ENCODE measurements around the gene CD2.

The CD2 gene

GRCh38 chr1:116740296-116740695, 13.9 kb upstream of the CD2 start:
- TF ChIP-seq FOXP2 (optimal IDR thresholded peaks at IDR 0.05; ENCODE audit: borderline replicate concordance, extremely low read depth, extremely low read length, insufficient read depth), result no peak
- TF ChIP-seq POLR2AphosphoS5 (IDR thresholded peaks at IDR 0.05; ENCODE audit: low read depth, low read length), result no peak
- TF ChIP-seq TAF1 (IDR thresholded peaks at IDR 0.05; ENCODE audit: borderline replicate concordance, insufficient read depth, low read length), result no peak
- no peak for TF ChIP-seq SIN3A (IDR thresholded peaks at IDR 0.05; ENCODE audit: borderline replicate concordance, insufficient read depth, low read length)
- no peak for TF ChIP-seq REST (IDR thresholded peaks at IDR 0.05; ENCODE audit: insufficient read depth in 1 of 2, low read depth in 2 of 2, low read length in 2 of 2)

- TF ChIP-seq REST (IDR thresholded peaks at IDR 0.05; ENCODE audit: insufficient read depth in 1 of 2, low read depth in 2 of 2, low read length in 2 of 2), result no peak
These were observed 13.5 kb upstream of the CD2 start for GRCh38 chr1:116740746-116741145.

- TF ChIP-seq FOXP2 (optimal IDR thresholded peaks at IDR 0.05; ENCODE audit: borderline replicate concordance, extremely low read depth, extremely low read length, insufficient read depth) (no peak), POLR2AphosphoS5 (IDR thresholded peaks at IDR 0.05; ENCODE audit: low read depth, low read length) (no peak)
These were observed 12.2 kb upstream of the CD2 start for GRCh38 chr1:116741836-116742565.

GRCh38 chr1:116743535-116743934, 10.7 kb upstream of the CD2 start:
- TF ChIP-seq REST (IDR thresholded peaks at IDR 0.05; ENCODE audit: insufficient read depth in 1 of 2, low read depth in 2 of 2, low read length in 2 of 2), result no peak
- TF ChIP-seq FOXP2 (optimal IDR thresholded peaks at IDR 0.05; ENCODE audit: borderline replicate concordance, extremely low read depth, extremely low read length, insufficient read depth), result no peak
- TF ChIP-seq POLR2AphosphoS5 (IDR thresholded peaks at IDR 0.05; ENCODE audit: low read depth, low read length), result no peak
- TF ChIP-seq TAF1 (IDR thresholded peaks at IDR 0.05; ENCODE audit: borderline replicate concordance, insufficient read depth, low read length), result no peak
- no peak for TF ChIP-seq SIN3A (IDR thresholded peaks at IDR 0.05; ENCODE audit: borderline replicate concordance, insufficient read depth, low read length)

- TF ChIP-seq FOXP2 (optimal IDR thresholded peaks at IDR 0.05; ENCODE audit: borderline replicate concordance, extremely low read depth, extremely low read length, insufficient read depth), result no peak
- TF ChIP-seq TAF1 (IDR thresholded peaks at IDR 0.05; ENCODE audit: borderline replicate concordance, insufficient read depth, low read length), result no peak
- no peak for TF ChIP-seq POLR2AphosphoS5 (IDR thresholded peaks at IDR 0.05; ENCODE audit: low read depth, low read length)
- no peak for TF ChIP-seq REST (IDR thresholded peaks at IDR 0.05; ENCODE audit: insufficient read depth in 1 of 2, low read depth in 2 of 2, low read length in 2 of 2)
- no peak for TF ChIP-seq SIN3A (IDR thresholded peaks at IDR 0.05; ENCODE audit: borderline replicate concordance, insufficient read depth, low read length)
These were observed 6.0 kb upstream of the CD2 start for GRCh38 chr1:116748272-116748671.
